K562 (cell line): ENCODE data around the gene NKD1. TPM values are rescaled to one million over a fixed set of nuclear protein-coding genes. Genes with fewer than 3 reads are reported as not detected.

Source experiments
- ATAC-seq: fragments of 200-7000 bp; cut with Tn5 transposase; 3 replicates; pipeline ENCODE4 v1.9.1; 2020; ENCODE audit warnings: moderate library complexity
- BruUV-seq: library from RNA; stranded (reverse); fragments of 400-500 nt; replicated peaks from 2 replicates; lab custom pipeline; 2021; lab: Mats Ljungman, UMichigan
- CTCF ChIA-PET: fragments of 300-600 bp; formaldehyde crosslinking; extraction: SDS; loops from one replicate; lab custom pipeline; 2021; ENCODE audit warnings: low intra/inter-chr PET ratio; lab: Yijun Ruan, JAX
- POLR2A ChIA-PET: fragments of 300-600, 350-650 bp; sonication (Branson Sonifier 250); formaldehyde crosslinking; extraction: SDS; loops from one replicate; lab custom pipeline; 2021; ENCODE audit warnings: antibody characterized with exemption, inconsistent platforms; lab: Yijun Ruan, JAX
- DNase-seq, 4 experiments: peaks; one replicate each; pipeline versions ENCODE4 v3.0.0 to v3.0.0-alpha.2; 2011 to 2018; ENCODE audit warnings: low spot score in 3 of 4, mixed read lengths in 3 of 4; ENCODE audit errors: extremely low read depth in 1 of 4
- FAIRE-seq: peaks from 2 replicates; lab custom pipeline; 2011; peaks lifted over from hg19 to GRCh38; lab: Jason Lieb, UNC
- H2AFZ ChIP-seq: 2 replicates; pipeline ENCODE4 v1.6.0; 2011; ENCODE audit warnings: low read depth, low read length, control low read depth, inconsistent platforms
- H3K27ac ChIP-seq: fragments of 200-600 bp; 3 replicates; pipeline ENCODE4 v1.8.0; 2011; ENCODE audit warnings: low read depth, mild to moderate bottlenecking, control low read depth, inconsistent platforms, low read length, moderate library complexity, mixed read lengths; ENCODE audit errors: extremely low read depth
- H3K27me3 ChIP-seq, 2 experiments: fragments of 300-600 bp in 1 of 2; 2 replicates in 1 of 2; 3 replicates in 1 of 2; pipeline versions ENCODE4 v1.6.0 to v1.8.0; 2011; ENCODE audit warnings: inconsistent platforms in 2 of 2, low read length in 2 of 2, mild to moderate bottlenecking in 1 of 2, mixed read lengths in 1 of 2, moderate library complexity in 1 of 2; ENCODE audit not compliant: control insufficient read depth in 2 of 2, insufficient read depth in 2 of 2
- H3K36me3 ChIP-seq: fragments of 300-600 bp; 3 replicates; pipeline ENCODE4 v1.8.0; 2011; ENCODE audit warnings: mild to moderate bottlenecking, low read length, inconsistent platforms; ENCODE audit not compliant: control insufficient read depth, insufficient read depth
- H3K4me1 ChIP-seq, 2 experiments: fragments of 200-600 bp in 1 of 2; replicated peaks in 1 of 2; 2 replicates in 1 of 2; 3 replicates in 1 of 2; pipeline versions ENCODE4 v1.5.1 to v1.8.0; 2011; ENCODE audit warnings: inconsistent platforms in 2 of 2, low read length in 2 of 2, mild to moderate bottlenecking in 1 of 2, mixed read lengths in 1 of 2, moderate library complexity in 1 of 2; ENCODE audit not compliant: control insufficient read depth in 2 of 2, insufficient read depth in 2 of 2
- H3K4me2 ChIP-seq: 2 replicates; pipeline ENCODE4 v1.6.1; 2011; ENCODE audit warnings: low read length, control low read depth, inconsistent platforms, mixed read lengths; ENCODE audit not compliant: insufficient read depth
- H3K4me3 ChIP-seq: fragments of 200-600 bp; sonication (generic), shearing (Covaris generic); 2 replicates; pipeline ENCODE4 v1.5.1; 2016; ENCODE audit warnings: control low read depth, inconsistent platforms
- H3K79me2 ChIP-seq: fragments of 200-600 bp; 3 replicates; pipeline ENCODE4 v1.8.0; 2011; ENCODE audit warnings: low read length, inconsistent platforms; ENCODE audit not compliant: control insufficient read depth, insufficient read depth
- H3K9ac ChIP-seq, 2 experiments: 2 replicates each; pipeline versions ENCODE4 v1.6.0 to v1.6.1; 2011; ENCODE audit warnings: low read depth in 2 of 2, low read length in 2 of 2, control low read depth in 1 of 2, inconsistent platforms in 1 of 2, mild to moderate bottlenecking in 1 of 2, mixed read lengths in 1 of 2; ENCODE audit not compliant: insufficient read depth in 1 of 2
- H3K9me1 ChIP-seq: one replicate; pipeline ENCODE4 v1.6.0; 2011; ENCODE audit warnings: inconsistent platforms, mild to moderate bottlenecking, low read length, moderate library complexity; ENCODE audit not compliant: control insufficient read depth, insufficient read depth
- H3K9me3 ChIP-seq: replicated peaks from 2 replicates; pipeline ENCODE4 v1.5.1; 2011; ENCODE audit warnings: low read depth, low read length, inconsistent platforms; ENCODE audit not compliant: control insufficient read depth, insufficient read depth
- H4K20me1 ChIP-seq: replicated peaks from 2 replicates; pipeline ENCODE4 v1.6.1; 2011; ENCODE audit warnings: low read length, inconsistent platforms, mixed read lengths; ENCODE audit not compliant: control insufficient read depth, insufficient read depth
- EHMT2 ChIP-seq: fragments of 450-650 bp; IDR thresholded peaks from 2 replicates; pipeline ENCODE4 v1.6.1; 2018; ENCODE audit warnings: antibody characterized with exemption
- IFI16 ChIP-seq: fragments of 250-450 bp; sonication (Bioruptor Pico); IDR thresholded peaks from 2 replicates; pipeline ENCODE4 v2.1.2; 2022; ENCODE audit warnings: mild to moderate bottlenecking, inconsistent platforms
- PHB2 ChIP-seq: fragments of 450-650 bp; IDR thresholded peaks from 2 replicates; pipeline ENCODE4 v1.6.1; 2017; ENCODE audit warnings: low read depth
- RBM39 ChIP-seq: fragments of 200-400 bp; formaldehyde crosslinking; optimal IDR thresholded peaks from 2 replicates; pipeline ENCODE3; 2018; ENCODE audit warnings: low read depth, low read length
- SP2 ChIP-seq: IDR thresholded peaks from 2 replicates; pipeline ENCODE4 v1.6.1; 2011; ENCODE audit warnings: mild to moderate bottlenecking, low read depth, low read length, moderate library complexity; ENCODE audit not compliant: poor library complexity, severe bottlenecking; ENCODE audit errors: extremely low read depth
- THRAP3 ChIP-seq: fragments of 450-650 bp; IDR thresholded peaks from 2 replicates; pipeline ENCODE4 v1.6.1; 2016; ENCODE audit warnings: mild to moderate bottlenecking, inconsistent platforms, borderline replicate concordance
- WGBS: fragments of 100-300 bp; shearing (Covaris generic); methylation state at CpG from one replicate; pipeline ENCODE4 v1.1.6; 2016; ENCODE audit warnings: low coverage, mixed read lengths; ENCODE audit not compliant: insufficient coverage; ENCODE audit errors: missing lambda C conversion rate; 5-methylcytosine and 5-hydroxymethylcytosine counted together
- in situ Hi-C: fragments of 300-500 bp; cut with MboI; formaldehyde crosslinking; loops from 4 replicates; pipeline ENCODE4 v1.15.0; 2018; ENCODE audit warnings: inconsistent platforms, mixed read lengths
- intact Hi-C: fragments of 100-400 bp; cut with micrococcal nuclease; formaldehyde crosslinking; loops from 2 replicates; pipeline ENCODE4 v1.14.2; 2022
- polyA plus RNA-seq, 8 experiments: library from polyadenylated mRNA; depleted of rRNA in 4 of 8; stranded (reverse) in 5 of 8; unstranded in 3 of 8; fragments of >200 nt; fragmentation: Nextera tagmentation in 2 of 8; fragmentation: Illumina TruSeq in 1 of 8; extraction: Ambion mirVana in 2 of 8; extraction: Trizol in 1 of 8; gene quantifications; 2 replicates each; pipeline versions ENCODE4 v1.2.1 to v1.2.3, GENCODE V29; 2011 to 2014; ENCODE audit warnings: inconsistent platforms in 1 of 8, missing spikeins in 1 of 8
- total RNA-seq, 7 experiments: library from RNA; depleted of rRNA in 6 of 7; stranded (reverse); fragments of >200 nt in 6 of 7; fragmentation: Illumina TruSeq in 2 of 7; extraction: Trizol in 2 of 7; gene quantifications; 2 replicates each; pipeline versions ENCODE4 v1.2.1 to v1.2.3, GENCODE V29; 2011 to 2021; ENCODE audit warnings: low replicate concordance in 1 of 7
- TF ChIP-seq, protein P1 (sequence below), 2 experiments: fragments of 450-650 bp; IDR thresholded peaks; 2 replicates each; pipeline ENCODE4 v1.6.1; 2016; ENCODE audit warnings: mild to moderate bottlenecking in 2 of 2, borderline replicate concordance in 1 of 2, low read depth in 1 of 2, moderate library complexity in 1 of 2

NKD1 gene
- total and polyA plus RNA-seq, 9 of the 15 experiments (the other 6 are each of a cell fraction or from before 2014, with no cell fraction given) = under 0.01 to 0.24 (median 0.04) TPM; not detected in 2

GRCh38 chr16:50674831-50675230 is 126.6 kb downstream of the NKD1 start:
- no peak for DNase-seq
- H3K79me2 ChIP-seq = no peaks in the 10 kb centered on the region
- POLR2A ChIA-PET = interaction anchor here (0.9 to 1.0 kb wide), 2 partner anchors 81 to 103 kb away, joined by 3 to 4 read pairs; no protein-coding TSS in a partner anchor
- no peak overlapping the region for H3K4me2 ChIP-seq
- H3K27ac ChIP-seq = no peak overlapping the region
- ATAC-seq = no peak
- no TSS peak for BruUV-seq
- FAIRE-seq = no peak
- CTCF ChIA-PET = no interaction called here
- no peak overlapping the region for H2AFZ ChIP-seq
- 3% methylated on average over 4 of the region's 4 CpGs for WGBS
- no peaks in the 10 kb centered on the region for H3K9me1 ChIP-seq
- H3K36me3 ChIP-seq = no peaks in the 10 kb centered on the region
- H3K4me1 ChIP-seq = no peaks in the 10 kb centered on the region
- no peaks in the 10 kb centered on the region for H4K20me1 ChIP-seq
- H3K9me3 ChIP-seq = peaks cover 6% of the 10 kb centered on the region; the same call in 1 of the 2 replicates
- H3K4me3 ChIP-seq = no peak overlapping the region
- in situ Hi-C loops = no loop called here
- peaks cover 0 to 20% of the 10 kb centered on the region in 2 experiments; a peak in 2 of 5 replicates for H3K27me3 ChIP-seq
- intact Hi-C loops = loop anchor here (5.0 kb wide), 1 partner anchor 72 kb away; no protein-coding TSS in a partner anchor
- H3K9ac ChIP-seq = no peak overlapping the region
- TF ChIP-seq, protein P1, sequence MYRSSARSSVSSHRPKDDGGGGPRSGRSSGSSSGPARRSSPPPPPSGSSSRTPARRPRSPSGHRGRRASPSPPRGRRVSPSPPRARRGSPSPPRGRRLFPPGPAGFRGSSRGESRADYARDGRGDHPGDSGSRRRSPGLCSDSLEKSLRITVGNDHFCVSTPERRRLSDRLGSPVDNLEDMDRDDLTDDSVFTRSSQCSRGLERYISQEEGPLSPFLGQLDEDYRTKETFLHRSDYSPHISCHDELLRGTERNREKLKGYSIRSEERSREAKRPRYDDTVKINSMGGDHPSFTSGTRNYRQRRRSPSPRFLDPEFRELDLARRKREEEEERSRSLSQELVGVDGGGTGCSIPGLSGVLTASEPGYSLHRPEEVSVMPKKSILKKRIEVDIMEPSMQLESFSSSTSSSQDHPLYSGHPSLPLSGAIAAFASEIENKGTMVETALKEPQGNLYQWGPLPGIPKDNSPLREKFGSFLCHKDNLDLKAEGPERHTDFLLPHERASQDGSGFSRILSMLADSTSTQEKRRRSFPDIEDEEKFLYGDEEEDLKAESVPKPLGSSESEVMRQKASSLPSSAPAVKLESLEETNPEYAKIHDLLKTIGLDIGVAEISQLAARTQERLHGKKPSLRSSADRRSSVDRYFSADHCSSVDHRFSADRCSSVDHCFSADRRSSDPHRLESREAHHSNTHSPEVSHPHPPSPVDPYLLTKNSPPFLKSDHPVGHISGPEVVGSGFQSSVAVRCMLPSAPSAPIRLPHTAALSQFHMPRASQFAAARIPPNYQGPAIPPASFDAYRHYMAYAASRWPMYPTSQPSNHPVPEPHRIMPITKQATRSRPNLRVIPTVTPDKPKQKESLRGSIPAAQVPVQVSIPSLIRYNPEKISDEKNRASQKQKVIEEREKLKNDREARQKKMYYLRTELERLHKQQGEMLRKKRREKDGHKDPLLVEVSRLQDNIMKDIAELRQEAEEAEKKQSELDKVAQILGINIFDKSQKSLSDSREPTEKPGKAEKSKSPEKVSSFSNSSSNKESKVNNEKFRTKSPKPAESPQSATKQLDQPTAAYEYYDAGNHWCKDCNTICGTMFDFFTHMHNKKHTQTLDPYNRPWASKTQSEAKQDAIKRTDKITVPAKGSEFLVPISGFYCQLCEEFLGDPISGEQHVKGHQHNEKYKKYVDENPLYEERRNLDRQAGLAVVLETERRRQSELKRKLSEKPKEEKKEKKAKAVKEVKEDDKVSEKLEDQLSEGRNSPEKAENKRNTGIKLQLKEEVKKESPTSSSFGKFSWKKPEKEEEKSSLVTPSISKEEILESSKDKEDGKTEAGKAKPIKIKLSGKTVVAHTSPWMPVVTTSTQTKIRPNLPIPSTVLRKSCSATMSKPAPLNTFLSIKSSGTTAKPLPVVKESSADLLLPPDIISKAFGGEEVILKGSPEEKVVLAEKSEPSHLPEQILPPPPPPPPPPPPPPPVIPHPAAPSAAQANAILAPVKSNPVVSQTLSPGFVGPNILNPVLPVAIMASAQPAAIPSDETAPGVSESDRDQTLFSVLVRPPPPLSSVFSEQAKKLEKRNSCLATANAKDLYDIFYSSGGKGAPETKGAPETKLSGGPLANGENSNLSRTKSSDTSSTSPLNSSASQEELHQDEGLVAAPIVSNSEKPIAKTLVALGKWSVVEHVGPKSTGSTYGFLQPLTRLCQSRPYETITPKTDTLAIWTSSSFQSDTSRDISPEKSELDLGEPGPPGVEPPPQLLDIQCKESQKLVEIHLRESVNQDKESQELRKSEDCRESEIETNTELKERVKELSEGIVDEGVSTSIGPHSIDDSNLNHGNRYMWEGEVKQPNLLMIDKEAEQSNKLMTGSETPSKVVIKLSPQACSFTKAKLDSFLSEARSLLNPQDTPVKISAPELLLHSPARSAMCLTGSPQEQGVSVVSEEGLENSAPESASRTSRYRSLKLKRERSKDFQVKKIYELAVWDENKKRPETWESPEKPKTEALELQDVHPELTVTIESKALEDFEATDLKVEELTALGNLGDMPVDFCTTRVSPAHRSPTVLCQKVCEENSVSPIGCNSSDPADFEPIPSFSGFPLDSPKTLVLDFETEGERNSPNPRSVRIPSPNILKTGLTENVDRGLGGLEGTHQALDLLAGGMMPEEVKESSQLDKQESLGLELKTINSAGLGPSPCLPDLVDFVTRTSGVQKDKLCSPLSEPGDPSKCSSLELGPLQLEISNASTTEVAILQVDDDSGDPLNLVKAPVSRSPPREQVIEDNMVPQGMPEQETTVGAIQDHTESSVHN (IDR thresholded peaks at IDR 0.05; ENCODE audit: borderline replicate concordance in 1 of 2, low read depth in 1 of 2) = no peak
- TF ChIP-seq PHB2 (no peak), EHMT2 (no peak), IFI16 (CRISPR knock-in tag) (no peak), SP2 (no peak), THRAP3 (no peak), RBM39 (no peak)
- TF ChIP-seq, all 486 proteins: peak for 0
